NCI-H2196 (cell line): ENCODE results near the gene PODN.
A peak's percentile ranks its signal among the peaks of the same experiment; 100 is the strongest.

Experiments
- DNase-seq: peaks from one replicate; lab custom pipeline; 2025; ENCODE audit not compliant: unreplicated experiment; lab: John Stamatoyannopoulos, UW

Gene PODN

GRCh38 chr1:53112861-53113260 is 50.8 kb downstream of the PODN start:
- no peak for DNase-seq

GRCh38 chr1:53114090-53114489 is 52.1 kb downstream of the PODN start:
- no peak for DNase-seq

DNA sequence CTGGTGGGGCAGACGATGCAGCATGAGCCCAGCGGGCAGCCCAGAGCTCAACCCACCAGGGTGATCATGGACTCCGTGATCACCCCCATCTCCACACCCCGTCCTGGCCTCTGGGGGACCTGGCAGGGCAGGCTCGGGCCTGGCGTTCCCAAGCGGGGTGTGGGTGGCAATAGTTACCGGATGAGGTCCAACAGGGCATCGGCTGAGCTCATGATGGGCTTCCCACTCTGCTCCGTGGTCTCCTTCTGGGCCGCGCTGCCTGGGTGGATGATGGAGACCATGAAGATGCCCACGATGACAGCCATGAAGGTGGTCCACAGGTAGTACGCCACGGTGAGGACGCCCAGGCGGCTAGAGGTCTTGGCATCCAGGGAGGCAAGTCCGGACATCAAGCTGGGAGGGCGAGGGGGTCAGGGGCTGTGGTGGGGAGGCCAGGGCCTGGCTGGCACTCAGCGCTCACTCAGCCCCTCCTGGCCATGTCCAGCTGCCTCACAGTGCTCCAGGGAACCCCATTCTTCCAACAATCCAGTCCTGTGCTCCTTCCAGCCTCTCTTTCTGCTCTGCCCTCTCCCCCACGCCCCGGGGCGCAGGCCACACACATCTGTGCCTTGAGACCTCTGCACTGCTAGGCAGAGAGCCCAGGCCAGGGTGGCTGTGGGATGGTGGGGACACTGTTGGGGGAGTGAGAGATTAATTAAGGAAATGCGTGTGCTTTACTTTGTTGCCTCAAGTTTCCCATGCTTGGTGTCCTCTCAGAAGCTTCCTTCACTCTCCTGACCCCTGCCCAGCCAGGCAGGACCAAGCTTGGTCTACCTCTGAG is 52.8 kb downstream of the PODN start:
- DNase-seq, result no peak

DNA sequence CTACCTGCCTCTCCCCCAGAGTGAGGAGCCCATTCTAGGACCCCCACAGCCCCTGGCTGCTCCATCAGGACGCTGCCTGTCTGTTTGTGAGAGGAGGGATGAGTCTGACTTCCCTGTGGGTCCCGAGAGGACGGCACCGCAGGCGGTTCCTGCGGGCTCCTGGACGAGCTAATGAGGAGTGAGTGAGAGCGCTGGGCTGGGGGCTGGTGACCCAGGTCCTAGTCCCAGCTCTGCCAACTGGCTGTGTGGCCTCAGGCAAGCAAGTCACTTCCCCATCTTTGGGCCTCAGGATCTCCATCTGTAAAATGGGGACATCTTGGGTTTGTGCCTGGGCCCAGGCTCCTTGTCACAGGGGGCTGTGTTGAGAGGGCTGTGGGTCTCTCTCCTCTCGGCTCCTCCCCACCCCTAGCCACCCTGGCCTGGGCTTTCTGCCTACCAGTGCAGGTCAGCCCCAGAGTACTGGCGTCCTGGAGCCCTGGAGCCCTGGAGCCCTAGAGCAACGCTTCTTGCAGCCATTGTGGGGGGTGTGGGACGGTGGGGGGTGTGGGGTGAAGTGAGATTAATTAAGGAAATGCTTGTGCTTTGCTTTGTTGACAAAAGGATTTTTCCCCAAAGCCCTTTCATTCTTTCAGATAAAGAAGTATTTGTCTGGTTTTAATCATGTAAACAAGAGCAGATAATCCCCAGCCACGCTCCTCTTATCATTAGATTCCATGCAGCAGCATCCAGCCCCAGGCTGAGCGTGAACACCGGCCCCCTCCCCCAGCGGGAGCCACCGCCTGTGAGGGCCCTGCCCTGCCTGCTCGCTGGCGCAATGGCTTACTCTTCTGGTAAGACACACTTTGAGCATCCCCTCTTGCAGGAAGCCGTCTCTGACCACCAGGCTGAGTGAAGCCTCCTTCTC is 53.6 kb downstream of the PODN start:
- DNase-seq, result peak; percentile 11

- DNase-seq, result no peak
These were observed 54.3 kb downstream of the PODN start for GRCh38 chr1:53116307-53116810.

DNA sequence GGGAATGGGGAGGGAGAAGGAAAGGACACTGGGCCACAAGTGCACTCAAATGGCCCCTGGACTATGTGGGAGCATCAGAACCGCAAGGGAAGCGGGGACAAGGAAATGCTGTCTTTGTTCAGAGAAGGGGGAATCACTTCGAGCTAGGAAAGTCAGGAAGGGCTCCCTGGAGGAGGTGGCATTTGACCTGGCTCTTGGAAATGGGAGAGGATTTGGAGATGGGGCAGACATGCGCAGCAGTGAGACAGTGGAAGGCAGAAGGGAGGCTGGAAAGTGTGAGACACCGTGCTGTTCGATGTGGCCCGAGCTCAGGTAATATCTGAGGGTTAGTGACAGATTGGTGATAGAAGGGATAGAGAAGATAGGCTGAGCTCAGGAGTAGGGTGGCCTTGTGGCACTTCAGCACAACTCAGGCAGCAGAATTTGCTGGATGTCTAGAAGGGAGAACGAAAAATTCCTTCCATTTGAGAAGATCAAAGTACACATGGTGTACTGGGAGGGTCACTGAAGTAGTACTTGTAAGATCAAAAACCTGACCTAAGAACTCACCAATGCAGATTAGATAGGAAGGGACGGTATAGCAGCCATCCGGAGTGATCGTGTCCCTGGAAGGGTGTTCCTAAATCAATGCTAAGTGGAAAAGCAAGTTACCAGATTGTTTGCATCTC is 55.1 kb downstream of the PODN start:
- no peak for DNase-seq

DNA sequence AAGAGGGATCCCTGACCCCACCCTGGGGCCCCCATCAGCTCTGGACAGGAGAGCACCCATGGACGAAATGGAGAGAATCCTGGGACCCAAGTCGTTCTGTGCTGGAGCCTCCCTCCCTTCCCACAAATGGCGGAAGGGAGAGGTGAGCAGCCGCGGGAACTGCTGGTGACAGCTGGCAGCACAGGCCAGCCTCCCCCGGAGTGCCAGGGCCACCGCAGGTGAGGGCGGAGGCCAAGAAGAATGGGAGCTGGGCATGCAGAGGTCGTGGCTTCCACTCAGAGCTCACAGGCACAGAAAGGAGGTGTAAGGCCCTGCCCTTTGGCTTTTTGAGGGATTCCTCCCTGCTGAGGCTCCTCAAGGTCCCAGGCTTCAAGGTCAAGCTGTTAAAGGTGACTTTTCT is 55.8 kb downstream of the PODN start:
- DNase-seq, result no peak

DNA sequence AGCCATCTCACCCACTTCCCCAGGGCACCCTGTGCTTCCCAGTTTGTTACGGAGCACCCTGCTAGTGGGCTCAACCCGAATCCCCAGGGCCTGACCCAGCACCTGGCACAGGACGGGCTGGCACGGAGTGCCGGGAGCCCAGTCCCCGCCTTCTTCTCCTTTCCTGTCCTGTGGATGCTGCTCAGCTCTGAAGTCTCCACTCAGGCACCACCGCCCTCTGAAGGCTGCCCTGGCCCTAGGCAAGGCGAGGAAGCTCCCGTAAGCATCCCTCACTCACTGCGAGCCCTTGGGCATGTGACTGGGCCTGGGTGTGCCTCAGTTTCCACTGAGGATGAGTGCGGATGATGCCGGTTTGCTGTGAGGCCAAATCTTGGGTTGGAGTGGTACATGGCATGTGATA is 58.6 kb downstream of the PODN start:
- DNase-seq, result no peak

DNA sequence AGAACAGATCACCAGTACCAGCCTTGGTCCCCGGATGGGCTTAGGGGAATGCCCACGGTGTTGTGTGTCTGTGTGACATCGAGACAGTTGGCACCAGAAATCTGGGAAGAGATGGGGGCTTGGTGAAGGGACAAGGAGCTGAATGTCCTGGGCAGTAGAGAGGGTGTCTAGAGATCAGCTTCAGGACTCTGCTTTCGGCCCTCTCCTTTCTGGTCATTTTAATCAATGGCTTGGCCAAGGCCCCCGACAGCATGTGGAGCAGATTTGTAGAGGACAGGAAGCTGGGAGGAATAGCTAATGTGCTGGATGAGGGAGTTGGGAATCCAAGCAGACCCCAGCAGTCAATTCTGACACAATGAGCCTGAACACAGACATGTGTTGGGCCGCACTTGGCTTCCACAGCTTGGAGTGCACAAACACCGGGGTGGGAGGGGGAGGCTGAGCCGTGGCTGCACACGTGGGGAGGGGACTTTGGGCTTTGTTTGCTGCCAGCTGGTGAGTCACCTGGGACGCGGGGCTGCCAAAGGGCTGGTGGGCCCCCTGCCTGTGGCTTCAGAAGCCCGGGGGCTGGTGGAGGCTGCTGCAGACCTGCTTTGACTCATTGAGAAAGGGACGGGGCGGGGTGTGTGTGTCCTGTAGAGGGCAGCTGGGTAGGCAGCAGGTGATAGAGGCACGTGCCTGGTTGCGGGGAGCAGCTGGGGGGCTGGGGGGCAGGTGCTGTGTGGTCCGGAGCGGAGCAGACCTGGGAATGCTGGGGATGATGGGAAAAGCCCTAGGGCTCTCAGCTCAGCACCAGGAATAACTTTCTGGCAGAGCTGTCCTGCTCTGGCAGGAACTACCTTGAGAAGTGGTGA is 59.5 kb downstream of the PODN start:
- DNase-seq, result no peak

DNA sequence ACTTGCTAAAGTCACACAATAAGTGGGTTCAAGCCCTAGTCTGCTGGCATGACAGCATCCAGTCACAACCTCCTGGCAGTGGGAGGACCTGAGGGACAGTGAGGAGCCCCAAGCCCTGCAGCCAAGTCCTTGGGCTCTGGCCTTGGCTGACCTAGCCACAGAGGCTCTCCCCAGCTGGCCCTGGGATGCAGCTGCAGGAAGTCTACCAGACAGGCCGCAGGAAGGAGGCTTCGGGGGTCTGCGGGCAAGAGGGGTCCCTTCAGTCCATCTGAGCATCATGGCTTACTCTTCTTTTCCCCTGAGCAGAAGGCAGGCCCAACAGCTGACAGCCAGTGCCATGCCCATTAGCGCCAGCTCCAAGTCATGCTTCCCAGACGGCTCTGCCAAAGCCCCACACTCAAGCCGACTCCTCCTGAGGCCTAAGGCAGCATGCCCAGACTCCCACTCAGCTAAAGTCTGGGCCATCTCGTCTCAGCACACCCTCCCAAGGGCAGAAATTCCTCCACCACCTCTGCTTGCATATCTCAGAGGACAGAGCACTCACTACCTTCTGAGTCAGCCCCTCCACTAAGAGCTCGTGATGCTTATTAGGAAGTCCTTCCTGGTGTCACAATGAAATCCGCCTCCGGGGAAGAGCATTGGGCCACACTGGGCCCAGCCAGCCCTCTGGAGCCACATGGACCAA is 60.3 kb downstream of the PODN start:
- DNase-seq, result no peak

DNA sequence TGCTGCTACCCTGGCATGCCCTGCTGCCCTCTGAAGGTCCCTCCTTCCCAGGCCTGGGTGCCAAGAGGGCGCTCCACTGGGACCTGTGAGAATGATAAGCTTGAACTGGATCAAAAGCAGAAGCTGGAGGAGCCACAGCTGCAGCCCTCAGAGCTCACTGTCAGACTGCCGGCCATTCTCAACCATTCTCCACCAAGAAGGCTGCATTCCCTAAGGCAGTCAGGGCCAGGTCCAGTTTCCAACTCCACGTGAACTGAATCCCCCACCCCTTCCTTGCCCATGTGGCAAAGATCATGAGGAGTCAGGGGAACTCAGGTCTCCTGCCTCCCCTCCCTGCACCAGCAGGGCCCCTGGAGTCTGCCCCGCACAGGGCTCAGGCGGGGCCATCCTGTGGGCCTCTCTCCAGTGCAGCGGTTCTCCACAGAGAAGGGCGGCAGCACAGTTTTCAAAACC is 61.0 kb downstream of the PODN start:
- no peak for DNase-seq

DNA sequence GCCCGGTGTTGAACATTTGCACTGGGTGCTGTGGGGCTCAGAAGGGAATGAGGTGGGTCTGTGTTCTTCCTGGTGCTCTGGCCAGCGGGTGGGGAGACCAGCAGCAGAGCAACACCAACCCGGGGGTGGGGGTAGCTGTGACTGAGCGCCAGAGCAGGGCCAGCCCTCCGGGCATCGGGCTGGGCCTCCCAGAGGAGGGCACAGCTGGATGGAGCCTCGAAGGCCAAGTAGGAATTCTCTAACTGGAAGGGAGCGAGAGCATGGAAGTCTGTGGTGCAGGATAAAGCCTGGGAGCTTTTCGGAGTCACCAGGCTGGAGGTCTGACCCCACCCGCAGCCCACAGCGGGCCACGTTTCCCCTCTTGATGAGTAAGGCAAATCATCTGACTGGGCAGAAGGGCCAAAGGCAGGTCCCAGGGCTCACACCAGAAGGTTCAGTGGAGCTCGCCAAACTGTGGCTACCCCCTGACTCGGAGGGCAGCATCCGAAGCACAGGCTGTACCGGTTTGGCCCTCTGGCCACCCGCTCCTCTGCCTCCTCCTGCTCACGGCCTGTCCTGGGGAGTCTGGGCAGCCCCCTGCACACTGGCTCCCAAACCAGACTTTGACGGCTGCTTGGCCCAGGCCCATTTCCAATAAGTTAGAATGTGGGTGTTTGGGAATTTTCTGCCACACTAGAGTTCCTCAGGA is 61.6 kb downstream of the PODN start:
- DNase-seq, result no peak

- no peak for DNase-seq
These were observed 63.1 kb downstream of the PODN start for GRCh38 chr1:53125122-53125521.

GRCh38 chr1:53125623-53126360 is 63.8 kb downstream of the PODN start:
- no peak for DNase-seq

GRCh38 chr1:53126495-53126894 is 64.5 kb downstream of the PODN start:
- no peak for DNase-seq

GRCh38 chr1:53127546-53127945 is 65.5 kb downstream of the PODN start:
- no peak for DNase-seq

GRCh38 chr1:53128401-53128800 is 66.4 kb downstream of the PODN start:
- DNase-seq, result no peak

- no peak for DNase-seq
These were observed 68.0 kb downstream of the PODN start for GRCh38 chr1:53129891-53130597.
